K562 (cell line): ENCODE data around the gene SLC37A2. TPM values are rescaled to one million over a fixed set of nuclear protein-coding genes. Genes with fewer than 3 reads are reported as not detected.

Experiments
- CBX2 ChIP-seq: fragments of 200-600 bp; sonication (generic); IDR thresholded peaks from one replicate; pipeline ENCODE4 v1.6.1; 2012; ENCODE audit warnings: mild to moderate bottlenecking, low read length, inconsistent platforms; ENCODE audit not compliant: insufficient read depth, poor library complexity, severe bottlenecking
- ERF ChIP-seq: fragments of 450-650 bp; formaldehyde crosslinking; IDR thresholded peaks from 2 replicates; pipeline ENCODE4 v1.4.0; 2020; ENCODE audit warnings: mild to moderate bottlenecking, mixed read lengths
- GATA2 ChIP-seq: sonication (generic); formaldehyde crosslinking; IDR thresholded peaks from 2 replicates; pipeline ENCODE4 v1.4.0; 2020; ENCODE audit warnings: mild to moderate bottlenecking, missing genetic modification reagents
- ILF3 ChIP-seq: fragments of 450-650 bp; IDR thresholded peaks from 2 replicates; pipeline ENCODE4 v1.6.1; 2018; ENCODE audit warnings: antibody characterized with exemption, mild to moderate bottlenecking, moderate library complexity, borderline replicate concordance
- MCM5 ChIP-seq: fragments of 450-650 bp; IDR thresholded peaks from 2 replicates; pipeline ENCODE4 v1.6.1; 2016; ENCODE audit warnings: low read depth
- NFIX ChIP-seq: fragments of 250-450 bp; sonication (Bioruptor Pico); IDR thresholded peaks from 2 replicates; pipeline ENCODE4 v1.4.0; 2020; ENCODE audit warnings: low read depth, mild to moderate bottlenecking, moderate library complexity
- RAD51 ChIP-seq: fragments of 450-650 bp; IDR thresholded peaks from 2 replicates; pipeline ENCODE4 v1.7.1; 2016; ENCODE audit warnings: low read depth, mild to moderate bottlenecking, borderline replicate concordance
- ZFX ChIP-seq: sonication (generic); formaldehyde crosslinking; IDR thresholded peaks from 2 replicates; pipeline ENCODE4 v1.8.0; 2022; ENCODE audit warnings: mild to moderate bottlenecking, missing genetic modification reagents, moderate library complexity
- ZNF239 ChIP-seq: fragments of 250-450 bp; sonication (Bioruptor Pico); IDR thresholded peaks from 2 replicates; pipeline ENCODE4 v1.4.0; 2020; ENCODE audit warnings: mild to moderate bottlenecking
- polyA plus RNA-seq, 8 experiments: library from polyadenylated mRNA; depleted of rRNA in 4 of 8; stranded (reverse) in 5 of 8; unstranded in 3 of 8; fragments of >200 nt; fragmentation: Nextera tagmentation in 2 of 8; fragmentation: Illumina TruSeq in 1 of 8; extraction: Ambion mirVana in 2 of 8; extraction: Trizol in 1 of 8; gene quantifications; 2 replicates each; pipeline versions ENCODE4 v1.2.1 to v1.2.3, GENCODE V29; 2011 to 2014; ENCODE audit warnings: inconsistent platforms in 1 of 8, missing spikeins in 1 of 8
- total RNA-seq, 7 experiments: library from RNA; depleted of rRNA in 6 of 7; stranded (reverse); fragments of >200 nt in 6 of 7; fragmentation: Illumina TruSeq in 2 of 7; extraction: Trizol in 2 of 7; gene quantifications; 2 replicates each; pipeline versions ENCODE4 v1.2.1 to v1.2.3, GENCODE V29; 2011 to 2021; ENCODE audit warnings: low replicate concordance in 1 of 7
- TF ChIP-seq, protein P1 (sequence below): fragments of 200-600 bp; sonication (generic); IDR thresholded peaks from one replicate; pipeline ENCODE4 v1.6.1; 2012; ENCODE audit warnings: mild to moderate bottlenecking, low read depth, low read length, inconsistent platforms
- TF ChIP-seq, protein P2 (sequence below): fragments of 450-650 bp; IDR thresholded peaks from one replicate; pipeline ENCODE4 v1.6.1; 2018; ENCODE audit warnings: mild to moderate bottlenecking, moderate library complexity; ENCODE audit not compliant: partially characterized antibody
- TF ChIP-seq, protein P3 (sequence below): fragments of 450-650 bp; formaldehyde crosslinking; conservative IDR thresholded peaks from 2 replicates; pipeline ENCODE4 v1.4.0; 2022; ENCODE audit warnings: mild to moderate bottlenecking, missing genetic modification characterization

The SLC37A2 gene
- total and polyA plus RNA-seq, 9 of the 15 experiments (the other 6 are each of a cell fraction or from before 2014, with no cell fraction given), result 0.01 to 1.2 (median 0.52) TPM

DNA sequence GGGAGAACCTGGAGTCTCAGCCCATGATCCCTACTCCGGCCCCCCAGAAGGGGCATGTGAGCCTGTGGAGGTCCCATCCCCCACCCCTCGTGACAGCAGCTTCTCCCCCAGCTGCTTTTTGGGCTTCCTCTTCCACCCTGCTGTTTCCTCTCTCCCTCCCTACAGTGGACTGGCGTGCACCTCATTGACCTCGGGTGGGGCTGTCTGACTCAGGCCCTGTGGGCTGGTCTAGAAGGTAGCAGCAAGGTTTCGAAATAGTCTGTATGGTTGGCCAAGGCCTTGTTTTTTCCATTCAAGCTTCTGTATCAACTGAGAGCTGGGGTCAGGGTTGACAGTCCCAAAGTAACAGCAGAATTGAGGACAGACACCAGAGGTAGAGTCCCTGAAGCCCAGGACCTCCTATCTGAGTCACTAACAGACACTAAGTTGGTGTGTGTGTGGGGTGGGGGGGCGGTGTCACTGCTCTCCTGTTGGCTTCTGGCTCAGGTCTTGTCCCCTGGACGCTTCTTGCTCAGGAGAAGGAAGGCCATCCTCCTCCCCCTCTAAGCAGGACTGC lies 7.7 kb downstream of the SLC37A2 start (continued):
- TF ChIP-seq, protein P1, sequence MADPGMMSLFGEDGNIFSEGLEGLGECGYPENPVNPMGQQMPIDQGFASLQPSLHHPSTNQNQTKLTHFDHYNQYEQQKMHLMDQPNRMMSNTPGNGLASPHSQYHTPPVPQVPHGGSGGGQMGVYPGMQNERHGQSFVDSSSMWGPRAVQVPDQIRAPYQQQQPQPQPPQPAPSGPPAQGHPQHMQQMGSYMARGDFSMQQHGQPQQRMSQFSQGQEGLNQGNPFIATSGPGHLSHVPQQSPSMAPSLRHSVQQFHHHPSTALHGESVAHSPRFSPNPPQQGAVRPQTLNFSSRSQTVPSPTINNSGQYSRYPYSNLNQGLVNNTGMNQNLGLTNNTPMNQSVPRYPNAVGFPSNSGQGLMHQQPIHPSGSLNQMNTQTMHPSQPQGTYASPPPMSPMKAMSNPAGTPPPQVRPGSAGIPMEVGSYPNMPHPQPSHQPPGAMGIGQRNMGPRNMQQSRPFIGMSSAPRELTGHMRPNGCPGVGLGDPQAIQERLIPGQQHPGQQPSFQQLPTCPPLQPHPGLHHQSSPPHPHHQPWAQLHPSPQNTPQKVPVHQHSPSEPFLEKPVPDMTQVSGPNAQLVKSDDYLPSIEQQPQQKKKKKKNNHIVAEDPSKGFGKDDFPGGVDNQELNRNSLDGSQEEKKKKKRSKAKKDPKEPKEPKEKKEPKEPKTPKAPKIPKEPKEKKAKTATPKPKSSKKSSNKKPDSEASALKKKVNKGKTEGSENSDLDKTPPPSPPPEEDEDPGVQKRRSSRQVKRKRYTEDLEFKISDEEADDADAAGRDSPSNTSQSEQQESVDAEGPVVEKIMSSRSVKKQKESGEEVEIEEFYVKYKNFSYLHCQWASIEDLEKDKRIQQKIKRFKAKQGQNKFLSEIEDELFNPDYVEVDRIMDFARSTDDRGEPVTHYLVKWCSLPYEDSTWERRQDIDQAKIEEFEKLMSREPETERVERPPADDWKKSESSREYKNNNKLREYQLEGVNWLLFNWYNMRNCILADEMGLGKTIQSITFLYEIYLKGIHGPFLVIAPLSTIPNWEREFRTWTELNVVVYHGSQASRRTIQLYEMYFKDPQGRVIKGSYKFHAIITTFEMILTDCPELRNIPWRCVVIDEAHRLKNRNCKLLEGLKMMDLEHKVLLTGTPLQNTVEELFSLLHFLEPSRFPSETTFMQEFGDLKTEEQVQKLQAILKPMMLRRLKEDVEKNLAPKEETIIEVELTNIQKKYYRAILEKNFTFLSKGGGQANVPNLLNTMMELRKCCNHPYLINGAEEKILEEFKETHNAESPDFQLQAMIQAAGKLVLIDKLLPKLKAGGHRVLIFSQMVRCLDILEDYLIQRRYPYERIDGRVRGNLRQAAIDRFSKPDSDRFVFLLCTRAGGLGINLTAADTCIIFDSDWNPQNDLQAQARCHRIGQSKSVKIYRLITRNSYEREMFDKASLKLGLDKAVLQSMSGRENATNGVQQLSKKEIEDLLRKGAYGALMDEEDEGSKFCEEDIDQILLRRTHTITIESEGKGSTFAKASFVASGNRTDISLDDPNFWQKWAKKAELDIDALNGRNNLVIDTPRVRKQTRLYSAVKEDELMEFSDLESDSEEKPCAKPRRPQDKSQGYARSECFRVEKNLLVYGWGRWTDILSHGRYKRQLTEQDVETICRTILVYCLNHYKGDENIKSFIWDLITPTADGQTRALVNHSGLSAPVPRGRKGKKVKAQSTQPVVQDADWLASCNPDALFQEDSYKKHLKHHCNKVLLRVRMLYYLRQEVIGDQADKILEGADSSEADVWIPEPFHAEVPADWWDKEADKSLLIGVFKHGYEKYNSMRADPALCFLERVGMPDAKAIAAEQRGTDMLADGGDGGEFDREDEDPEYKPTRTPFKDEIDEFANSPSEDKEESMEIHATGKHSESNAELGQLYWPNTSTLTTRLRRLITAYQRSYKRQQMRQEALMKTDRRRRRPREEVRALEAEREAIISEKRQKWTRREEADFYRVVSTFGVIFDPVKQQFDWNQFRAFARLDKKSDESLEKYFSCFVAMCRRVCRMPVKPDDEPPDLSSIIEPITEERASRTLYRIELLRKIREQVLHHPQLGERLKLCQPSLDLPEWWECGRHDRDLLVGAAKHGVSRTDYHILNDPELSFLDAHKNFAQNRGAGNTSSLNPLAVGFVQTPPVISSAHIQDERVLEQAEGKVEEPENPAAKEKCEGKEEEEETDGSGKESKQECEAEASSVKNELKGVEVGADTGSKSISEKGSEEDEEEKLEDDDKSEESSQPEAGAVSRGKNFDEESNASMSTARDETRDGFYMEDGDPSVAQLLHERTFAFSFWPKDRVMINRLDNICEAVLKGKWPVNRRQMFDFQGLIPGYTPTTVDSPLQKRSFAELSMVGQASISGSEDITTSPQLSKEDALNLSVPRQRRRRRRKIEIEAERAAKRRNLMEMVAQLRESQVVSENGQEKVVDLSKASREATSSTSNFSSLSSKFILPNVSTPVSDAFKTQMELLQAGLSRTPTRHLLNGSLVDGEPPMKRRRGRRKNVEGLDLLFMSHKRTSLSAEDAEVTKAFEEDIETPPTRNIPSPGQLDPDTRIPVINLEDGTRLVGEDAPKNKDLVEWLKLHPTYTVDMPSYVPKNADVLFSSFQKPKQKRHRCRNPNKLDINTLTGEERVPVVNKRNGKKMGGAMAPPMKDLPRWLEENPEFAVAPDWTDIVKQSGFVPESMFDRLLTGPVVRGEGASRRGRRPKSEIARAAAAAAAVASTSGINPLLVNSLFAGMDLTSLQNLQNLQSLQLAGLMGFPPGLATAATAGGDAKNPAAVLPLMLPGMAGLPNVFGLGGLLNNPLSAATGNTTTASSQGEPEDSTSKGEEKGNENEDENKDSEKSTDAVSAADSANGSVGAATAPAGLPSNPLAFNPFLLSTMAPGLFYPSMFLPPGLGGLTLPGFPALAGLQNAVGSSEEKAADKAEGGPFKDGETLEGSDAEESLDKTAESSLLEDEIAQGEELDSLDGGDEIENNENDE, result no peak
- TF ChIP-seq ILF3 (no peak), CBX2 (no peak), MCM5 (no peak), ZFX (peak; percentile 81), ERF (CRISPR knock-in tag) (peak; percentile 89), GATA2 (CRISPR knock-in tag) (no peak), RAD51 (peak; percentile 38; the same call in 1 of the 2 replicates), ZNF239 (CRISPR knock-in tag) (peak; percentile 12; the same call in 1 of the 2 replicates), NFIX (no peak)
- TF ChIP-seq, protein P2, sequence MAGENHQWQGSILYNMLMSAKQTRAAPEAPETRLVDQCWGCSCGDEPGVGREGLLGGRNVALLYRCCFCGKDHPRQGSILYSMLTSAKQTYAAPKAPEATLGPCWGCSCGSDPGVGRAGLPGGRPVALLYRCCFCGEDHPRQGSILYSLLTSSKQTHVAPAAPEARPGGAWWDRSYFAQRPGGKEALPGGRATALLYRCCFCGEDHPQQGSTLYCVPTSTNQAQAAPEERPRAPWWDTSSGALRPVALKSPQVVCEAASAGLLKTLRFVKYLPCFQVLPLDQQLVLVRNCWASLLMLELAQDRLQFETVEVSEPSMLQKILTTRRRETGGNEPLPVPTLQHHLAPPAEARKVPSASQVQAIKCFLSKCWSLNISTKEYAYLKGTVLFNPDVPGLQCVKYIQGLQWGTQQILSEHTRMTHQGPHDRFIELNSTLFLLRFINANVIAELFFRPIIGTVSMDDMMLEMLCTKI, result no peak
- TF ChIP-seq, protein P3, sequence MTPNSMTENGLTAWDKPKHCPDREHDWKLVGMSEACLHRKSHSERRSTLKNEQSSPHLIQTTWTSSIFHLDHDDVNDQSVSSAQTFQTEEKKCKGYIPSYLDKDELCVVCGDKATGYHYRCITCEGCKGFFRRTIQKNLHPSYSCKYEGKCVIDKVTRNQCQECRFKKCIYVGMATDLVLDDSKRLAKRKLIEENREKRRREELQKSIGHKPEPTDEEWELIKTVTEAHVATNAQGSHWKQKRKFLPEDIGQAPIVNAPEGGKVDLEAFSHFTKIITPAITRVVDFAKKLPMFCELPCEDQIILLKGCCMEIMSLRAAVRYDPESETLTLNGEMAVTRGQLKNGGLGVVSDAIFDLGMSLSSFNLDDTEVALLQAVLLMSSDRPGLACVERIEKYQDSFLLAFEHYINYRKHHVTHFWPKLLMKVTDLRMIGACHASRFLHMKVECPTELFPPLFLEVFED (CRISPR knock-in tag), result no peak
